A673 (cell line): ENCODE measurements around the gene STAT2.

Experiments used
- CTCF ChIP-seq: fragments of 300-800, 200-600 bp; sonication (generic); conservative IDR thresholded peaks from 2 replicates; pipeline ENCODE4 v1.5.1; 2017; ENCODE audit warnings: low read depth, mild to moderate bottlenecking, antibody characterized with exemption, low read length, moderate library complexity, mixed read lengths
- EZH2 ChIP-seq: fragments of 200-600 bp; sonication (generic); IDR thresholded peaks from 2 replicates; pipeline ENCODE4 v1.6.1; 2017; ENCODE audit warnings: borderline replicate concordance, low read depth, mild to moderate bottlenecking, mixed read lengths, antibody characterized with exemption, low read length; ENCODE audit not compliant: poor library complexity, severe bottlenecking

- no peak for TF ChIP-seq CTCF
- TF ChIP-seq EZH2, result no peak
Observed at GRCh38 chr12:56304872-56305590, 54.9 kb downstream of the STAT2 start.
